Stimulated activated CD8-positive, alpha-beta memory T cell treated with anti-CD3 and anti-CD28 coated beads, Interleukin-7, amount 100 ng/mL, for 1 hour (primary cell): ENCODE data around the gene KIF26A.

ENCODE experiments used
- DNase-seq, 2 donors: peaks; one replicate each; pipeline ENCODE4 v3.0.0-alpha.2; 2020; ENCODE audit warnings: low read depth in 2 of 2

The KIF26A gene

DNA sequence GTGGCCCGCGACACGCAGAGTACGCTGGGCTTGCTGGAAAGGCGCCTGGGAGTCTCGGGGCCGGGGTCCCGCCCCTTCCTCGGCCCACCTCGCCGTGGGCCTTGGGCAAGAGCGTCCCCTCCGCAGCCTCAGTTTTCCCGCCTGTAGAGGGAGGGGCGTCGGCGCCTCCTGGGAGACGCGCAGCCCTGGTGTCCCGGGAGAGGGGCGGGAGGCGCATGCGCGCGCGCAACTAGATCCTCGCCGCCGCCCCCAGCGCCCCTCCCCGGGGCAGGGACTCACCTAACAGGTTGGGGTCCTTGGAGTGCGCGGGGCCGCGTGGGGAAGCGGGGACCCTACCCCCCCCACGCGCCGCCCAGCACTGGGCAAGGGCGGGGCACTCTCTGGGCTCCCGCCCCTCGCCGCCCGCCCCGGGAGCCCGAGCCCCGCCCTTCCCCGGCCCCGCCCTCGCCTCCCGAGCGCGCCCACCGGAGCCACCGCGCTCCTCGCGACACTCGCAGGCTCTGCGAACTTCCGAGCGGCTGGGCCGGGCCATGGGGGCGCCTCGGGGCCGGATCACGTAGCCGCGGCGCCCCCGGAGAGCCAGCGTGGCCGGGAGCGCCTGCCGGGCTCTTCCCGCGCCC, at the start of gene KIF26A:
TSS of gene KIF26A (plus strand) at position 490 of the 620 bp plus-strand sequence. CDS start 136 bp downstream, outside the sequence.
- no peak for DNase-seq

DNA sequence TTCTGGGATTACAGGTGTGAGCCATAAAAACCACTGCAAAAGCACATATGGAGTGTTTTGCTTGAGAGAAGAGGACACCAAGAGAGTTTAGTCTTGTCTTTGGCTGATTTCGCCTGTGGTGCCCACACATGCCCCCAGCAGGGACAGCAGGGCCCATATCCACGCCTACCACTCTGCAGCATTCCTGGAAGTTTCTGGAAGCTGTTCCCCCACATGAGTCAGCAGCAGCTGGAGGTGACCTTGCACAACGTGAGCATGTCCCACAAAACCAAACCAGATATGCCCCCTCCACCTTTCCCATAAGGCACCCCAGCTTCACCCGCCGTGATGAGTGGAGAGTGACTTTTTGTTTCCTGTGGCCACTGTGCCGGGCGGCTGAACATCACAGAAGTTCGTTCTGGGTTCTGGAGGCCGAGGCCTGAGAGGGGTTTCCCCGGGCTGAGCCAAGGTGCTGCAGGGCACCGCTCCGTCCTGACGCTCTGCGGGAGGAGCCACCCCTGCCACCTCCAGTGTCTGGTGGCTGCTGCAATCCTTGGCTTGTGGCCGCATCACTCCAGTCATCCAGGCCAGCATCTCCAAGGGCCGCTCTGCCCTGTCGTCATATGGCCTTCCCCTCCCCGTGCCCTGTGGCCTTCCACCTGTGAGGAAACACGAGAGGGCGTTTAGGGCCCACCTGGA, 48.2 kb upstream of the KIF26A start:
- DNase-seq = no peak

DNA sequence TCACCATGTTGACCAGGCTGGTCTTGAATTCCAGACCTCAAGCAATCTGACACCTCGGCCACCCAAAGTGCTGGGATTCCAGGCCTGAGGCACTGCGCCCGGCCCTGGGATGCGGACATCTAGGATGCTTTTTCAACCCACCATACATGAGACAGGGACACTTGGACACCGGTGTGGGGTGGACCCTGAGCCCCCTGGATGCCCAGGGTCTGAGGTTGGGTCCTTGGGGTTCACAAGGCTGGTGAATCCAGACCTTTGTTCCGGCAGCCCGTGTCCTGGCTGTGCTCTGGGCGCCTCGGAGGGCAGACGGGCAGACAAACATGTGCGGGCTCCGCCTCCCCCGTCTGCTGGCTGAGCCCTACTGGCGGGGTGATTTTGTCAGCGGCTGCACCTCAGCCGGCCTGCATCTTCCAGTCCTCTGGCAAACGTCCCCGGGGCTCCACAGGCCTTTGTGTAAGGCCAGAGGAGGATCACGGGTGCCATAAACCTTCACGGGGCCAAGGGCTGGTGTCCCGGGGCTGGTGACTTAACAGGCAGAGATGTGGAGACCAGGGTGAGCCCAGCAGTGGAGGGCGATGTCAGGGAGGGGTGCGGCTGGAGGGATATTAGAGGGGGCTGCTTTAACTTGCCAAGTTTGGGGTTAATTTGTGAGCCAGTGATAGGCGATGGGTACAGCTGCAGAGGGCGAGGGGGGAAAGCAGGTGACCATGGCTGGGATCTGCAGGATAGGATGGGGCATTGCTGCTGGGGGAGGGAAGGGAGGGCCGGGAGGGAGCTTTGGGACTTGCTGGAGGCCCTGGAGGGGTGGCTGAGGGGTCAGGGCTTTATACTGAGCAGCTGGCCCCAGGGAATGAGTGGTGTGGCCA, 47.1 kb upstream of the KIF26A start:
- DNase-seq = no peak

DNA sequence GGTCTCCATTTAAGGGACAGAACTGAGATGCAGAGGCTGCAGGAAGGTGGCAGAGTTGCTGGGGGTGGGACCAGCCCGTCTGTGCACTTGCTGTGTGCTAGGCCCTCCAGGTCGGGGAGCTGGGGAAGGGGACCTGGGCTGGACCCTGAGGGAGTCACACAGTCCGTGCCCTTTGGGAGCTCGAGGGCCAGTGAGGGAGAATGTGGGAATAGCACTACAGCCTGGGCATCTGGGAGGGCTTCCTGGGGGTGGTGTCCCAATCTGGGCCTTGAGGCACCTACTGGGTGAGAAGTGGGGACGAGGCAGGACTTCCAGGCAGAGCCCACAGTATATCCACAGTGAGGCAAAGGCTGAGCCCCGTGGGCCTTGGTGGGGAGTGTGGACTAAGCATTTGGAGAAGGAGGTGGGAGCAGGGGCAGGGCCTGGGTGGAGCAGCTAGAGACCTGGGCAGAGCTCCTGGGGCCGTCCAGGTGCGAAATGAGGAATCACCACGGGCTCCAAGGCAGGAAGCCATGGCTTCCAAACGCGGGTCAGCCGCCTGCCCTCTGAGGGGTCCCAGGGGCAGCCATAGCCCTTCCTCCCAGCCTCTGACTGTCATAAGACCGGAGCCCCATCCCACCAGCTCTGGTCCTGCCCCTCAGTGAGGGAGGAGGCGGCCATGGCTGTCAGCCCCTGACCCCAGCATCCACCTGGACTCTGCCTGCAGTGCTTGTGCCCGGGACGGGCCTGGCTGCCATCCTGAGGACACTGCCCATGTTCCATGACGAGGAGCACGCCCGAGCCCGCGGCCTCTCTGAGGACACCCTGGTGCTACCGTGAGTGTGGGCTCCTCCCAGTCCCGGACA, 46.2 kb upstream of the KIF26A start:
- DNase-seq = no peak

DNA sequence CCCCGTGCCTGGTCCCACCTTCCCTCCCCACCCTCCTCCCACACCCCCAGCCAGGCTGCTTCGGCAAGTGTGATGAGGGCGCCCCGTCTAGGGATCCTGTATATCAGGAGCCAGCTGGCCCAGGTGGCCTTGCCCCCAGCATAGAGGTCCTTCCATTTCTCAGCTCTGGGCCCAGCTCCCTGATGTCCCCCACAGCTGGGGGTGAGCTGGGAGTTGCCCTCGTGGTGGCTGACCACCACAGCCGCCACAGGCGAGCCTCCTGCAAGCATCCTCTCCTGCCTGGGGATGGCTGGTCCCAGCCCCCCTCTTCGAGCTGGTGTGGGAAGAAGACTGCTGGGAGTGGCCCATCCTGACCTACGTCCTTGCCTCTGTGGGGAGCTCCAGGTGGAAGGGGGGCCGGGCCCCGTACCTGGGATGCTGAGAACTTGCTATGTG, 45.4 kb upstream of the KIF26A start:
- no peak for DNase-seq

DNA sequence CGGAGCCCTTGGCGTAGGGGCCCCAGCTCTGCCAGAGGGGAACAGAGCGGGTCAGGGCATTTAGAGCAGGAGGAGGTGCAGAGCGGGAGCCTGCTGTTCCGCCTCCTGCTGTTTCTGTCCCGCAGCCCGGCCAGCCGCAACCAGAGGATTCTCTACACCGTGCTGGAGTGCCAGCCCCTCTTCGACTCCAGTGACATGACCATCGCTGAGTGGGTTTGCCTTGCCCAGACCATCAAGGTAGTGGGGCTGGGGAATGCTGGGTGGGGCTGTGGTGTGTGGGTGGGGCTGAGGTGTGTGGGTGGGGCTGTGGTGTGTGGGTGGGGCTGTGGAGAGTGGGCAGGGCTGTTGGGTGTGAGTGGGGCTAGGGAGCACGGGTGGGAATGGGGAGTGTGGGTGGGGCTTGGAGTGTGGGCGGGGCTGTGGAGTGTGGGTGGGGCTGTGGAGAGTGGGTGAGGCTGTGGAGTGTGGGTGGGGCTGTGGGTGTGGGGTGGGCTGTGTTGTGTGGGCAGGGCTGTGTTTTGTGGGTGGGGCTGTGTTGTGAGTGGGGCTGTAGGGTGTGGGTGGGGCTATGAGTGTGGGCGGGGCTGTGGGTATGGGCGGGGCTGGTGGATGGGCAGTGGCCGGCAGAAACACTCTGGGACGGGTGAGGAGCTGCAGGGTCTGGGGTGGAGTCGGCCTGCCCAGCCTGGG, 44.9 kb upstream of the KIF26A start:
- DNase-seq = no peak

DNA sequence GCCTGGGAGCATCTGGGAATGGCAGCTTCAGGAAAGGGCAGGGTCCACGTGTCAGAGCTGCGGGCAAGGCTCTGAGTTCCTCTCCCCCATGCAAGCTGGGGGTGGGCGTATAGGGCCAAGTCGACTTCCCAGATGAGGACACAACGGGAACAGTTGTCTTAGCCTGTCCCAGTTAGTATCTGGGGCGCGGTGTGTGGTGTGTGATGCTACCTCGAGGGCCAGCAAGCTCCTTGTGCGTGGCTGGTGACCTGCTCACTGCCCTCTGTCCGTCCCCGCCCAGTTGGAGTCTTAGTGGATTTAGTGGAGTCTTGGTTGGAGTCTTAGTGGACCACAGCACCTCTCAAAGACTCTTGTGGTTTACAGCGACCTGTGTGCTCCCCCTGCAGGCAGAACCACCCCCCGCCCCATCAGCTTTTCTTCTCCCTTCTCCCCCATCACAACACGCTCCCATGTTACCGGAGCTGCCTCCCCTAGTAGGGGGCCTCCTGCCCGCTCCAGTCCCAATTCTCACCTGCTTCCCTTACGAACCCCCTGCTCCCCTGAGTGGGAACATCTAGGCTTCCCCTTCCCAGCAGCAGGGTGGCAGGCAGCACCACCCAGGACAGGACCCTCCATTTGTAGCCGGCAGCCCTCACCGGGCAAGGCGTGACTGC, 44.2 kb upstream of the KIF26A start:
- no peak for DNase-seq

DNA sequence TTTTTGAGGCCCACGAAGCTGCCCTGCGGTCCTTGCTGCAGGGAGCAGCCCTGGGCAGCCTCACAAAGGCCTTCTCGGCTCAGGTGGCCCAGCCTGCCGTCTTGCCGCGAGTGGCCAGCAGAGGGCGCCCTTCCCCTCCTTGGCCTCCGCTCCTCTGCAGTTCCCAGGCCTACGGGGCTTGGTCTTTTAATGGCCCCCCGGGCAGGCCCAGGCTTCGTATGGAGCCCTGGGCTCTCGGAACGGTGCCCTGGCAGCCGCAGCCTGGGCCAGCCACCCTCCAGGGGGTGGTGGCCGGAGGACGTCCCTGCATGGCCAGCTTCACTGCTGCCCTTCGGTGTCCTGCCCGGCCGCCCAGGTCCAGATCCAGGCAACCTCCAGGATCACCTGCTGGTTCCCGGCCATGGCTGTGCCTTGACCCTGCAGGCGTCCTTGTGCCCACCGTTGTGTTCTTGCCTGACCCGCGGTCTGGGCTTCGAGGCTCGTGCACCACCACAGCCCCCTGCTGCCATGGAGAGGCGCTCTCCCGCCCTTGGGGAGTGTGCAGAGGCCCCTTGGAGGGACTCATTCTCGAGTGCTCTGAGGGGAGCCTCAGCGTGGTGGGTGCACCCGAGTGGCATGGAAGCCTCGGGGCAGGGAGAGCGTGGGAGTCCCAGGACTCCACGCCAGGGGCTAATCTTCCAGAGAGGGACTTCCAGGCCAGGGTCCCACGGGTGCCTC, 43.5 kb upstream of the KIF26A start:
- peak; percentile 42 to 61 for DNase-seq

DNA sequence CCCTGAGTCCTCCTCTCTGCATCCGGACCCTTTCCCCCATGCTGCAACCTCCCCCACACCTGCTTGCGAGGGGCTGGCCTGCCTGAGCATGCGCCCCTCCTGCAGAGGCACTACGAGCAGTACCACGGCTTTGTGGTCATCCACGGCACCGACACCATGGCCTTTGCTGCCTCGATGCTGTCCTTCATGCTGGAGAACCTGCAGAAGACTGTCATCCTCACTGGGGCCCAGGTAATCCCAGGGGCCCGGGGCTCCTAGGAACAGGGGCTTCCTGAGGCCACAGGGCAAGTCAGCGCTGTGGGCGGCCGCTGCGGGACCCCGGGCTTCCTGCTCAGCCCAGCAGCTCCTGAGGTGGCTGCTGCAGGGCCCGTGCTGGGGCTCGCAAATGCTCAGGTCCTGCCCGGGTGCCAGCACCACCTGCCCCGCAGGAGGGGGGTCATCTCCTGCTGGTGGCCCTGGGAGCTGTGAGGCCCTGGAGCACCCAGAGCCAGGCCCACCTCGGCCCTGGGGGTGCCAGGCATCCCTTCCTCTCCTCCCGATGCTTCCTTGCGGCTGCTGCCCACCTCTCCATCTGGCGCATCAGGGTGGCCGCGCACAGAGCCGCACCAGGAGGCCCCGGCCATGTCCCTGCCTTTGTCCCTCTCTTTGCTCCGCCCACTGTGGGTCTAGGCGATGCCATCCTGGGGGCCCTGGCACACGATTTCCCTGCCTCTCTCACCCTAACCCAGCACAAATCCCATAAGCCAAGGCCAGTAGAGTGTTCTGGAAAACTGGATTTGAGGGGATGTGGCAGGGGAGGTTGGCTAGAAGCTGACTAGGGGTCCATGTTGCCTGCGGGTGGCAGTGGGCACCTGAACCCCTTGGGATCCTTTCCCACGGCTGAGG, 42.7 kb upstream of the KIF26A start:
- DNase-seq = no peak

DNA sequence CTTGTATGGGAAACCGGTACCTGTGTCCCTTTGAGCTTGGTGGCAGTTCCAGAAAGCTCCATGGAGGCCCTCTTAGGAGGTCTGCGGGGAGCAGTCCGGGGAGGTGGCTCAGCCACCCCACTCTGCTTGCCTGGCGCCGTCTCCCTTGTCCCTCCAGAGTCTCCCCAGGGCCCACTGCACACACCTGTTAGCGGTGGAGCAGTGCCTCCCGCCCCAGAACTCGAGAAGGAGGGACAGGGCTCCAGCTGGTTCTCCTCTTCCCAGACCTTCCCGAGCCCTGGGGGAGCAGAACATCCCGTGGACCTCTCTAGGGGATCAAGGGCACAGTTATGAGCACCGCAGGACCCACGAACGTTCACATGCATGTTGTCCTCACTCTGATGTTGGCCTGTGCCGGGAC, 42.1 kb upstream of the KIF26A start:
- no peak for DNase-seq

DNA sequence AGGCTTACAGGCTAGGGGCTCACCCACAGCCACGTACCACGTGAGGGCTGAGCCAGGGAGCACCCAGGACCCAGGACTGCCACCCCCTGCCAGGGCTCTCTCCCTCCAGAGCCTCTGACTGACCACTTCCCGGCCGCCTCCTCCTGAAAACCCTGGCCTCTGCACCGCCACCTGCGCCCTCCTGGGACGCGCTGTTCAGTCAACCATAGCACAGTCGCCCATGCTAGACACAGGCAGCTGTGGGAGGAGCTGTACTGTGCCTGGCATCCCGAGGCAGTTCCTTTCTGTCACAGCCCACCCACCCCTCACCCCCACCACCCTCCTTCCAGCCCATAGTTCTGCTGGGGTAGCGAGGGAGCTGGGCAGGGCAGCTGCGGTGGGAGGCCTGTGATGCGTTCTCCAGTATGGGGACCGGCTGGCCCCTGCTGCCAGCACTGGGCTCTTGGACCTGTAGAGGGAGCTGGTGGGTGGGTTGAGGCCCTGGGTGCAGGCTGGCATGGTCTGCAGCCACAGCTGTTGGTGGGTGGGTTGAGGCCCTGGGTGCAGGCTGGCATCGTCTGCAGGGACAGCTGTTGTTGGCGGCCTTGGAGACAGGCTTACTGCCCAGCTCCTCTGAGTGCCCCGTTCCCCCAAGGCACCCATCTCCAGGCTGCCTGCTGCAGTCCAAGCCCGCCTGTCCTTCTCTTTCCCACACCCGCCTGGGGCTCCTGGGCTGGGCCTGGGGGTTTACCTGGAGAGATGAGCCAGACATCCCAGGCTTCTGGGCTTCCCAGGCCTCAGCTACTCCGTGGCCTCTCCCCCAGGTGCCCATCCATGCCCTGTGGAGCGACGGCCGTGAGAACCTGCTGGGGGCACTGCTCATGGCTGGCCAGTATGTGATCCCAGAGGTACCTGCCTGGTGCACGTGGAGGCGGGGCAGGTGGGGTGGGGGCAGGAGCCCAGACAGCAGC, 41.4 kb upstream of the KIF26A start:
- no peak for DNase-seq

DNA sequence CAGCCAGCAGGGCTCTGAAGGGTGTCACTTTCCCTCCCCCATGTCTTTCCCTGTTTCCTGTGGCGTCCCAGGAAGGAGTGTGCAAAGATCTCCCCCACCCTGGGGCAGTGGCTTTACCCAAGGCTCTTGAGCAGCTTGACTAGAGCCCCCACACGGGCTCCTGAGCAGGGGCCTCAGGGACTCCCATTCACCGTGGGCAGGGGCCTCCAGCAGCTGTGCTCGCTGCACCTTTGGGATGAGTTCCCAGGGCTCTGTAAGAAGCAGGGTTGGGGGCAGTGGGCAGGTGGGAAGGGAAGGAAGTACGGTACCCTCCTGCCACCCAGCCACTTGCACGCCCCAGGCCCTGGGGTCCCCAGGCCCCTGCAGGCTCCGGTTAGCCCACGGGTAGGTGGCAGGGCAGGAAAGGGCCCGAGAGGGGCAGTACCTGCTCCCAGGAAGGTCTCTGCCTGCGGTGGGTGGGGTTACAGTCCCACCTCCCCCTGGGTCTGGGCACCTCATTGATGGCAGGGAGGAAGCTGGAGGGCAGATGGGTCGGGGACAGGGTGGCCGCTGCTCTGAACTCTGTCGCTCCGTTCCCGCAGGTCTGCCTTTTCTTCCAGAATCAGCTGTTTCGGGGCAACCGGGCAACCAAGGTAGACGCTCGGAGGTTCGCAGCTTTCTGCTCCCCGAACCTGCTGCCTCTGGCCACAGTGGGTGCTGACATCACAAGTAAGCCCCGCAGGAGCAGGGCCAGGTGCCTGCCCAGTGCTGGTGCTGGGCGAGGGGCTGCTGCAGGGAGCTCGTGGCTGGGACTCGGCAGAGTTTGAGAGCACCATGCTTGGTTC, 39.9 kb upstream of the KIF26A start:
- DNase-seq = no peak

DNA sequence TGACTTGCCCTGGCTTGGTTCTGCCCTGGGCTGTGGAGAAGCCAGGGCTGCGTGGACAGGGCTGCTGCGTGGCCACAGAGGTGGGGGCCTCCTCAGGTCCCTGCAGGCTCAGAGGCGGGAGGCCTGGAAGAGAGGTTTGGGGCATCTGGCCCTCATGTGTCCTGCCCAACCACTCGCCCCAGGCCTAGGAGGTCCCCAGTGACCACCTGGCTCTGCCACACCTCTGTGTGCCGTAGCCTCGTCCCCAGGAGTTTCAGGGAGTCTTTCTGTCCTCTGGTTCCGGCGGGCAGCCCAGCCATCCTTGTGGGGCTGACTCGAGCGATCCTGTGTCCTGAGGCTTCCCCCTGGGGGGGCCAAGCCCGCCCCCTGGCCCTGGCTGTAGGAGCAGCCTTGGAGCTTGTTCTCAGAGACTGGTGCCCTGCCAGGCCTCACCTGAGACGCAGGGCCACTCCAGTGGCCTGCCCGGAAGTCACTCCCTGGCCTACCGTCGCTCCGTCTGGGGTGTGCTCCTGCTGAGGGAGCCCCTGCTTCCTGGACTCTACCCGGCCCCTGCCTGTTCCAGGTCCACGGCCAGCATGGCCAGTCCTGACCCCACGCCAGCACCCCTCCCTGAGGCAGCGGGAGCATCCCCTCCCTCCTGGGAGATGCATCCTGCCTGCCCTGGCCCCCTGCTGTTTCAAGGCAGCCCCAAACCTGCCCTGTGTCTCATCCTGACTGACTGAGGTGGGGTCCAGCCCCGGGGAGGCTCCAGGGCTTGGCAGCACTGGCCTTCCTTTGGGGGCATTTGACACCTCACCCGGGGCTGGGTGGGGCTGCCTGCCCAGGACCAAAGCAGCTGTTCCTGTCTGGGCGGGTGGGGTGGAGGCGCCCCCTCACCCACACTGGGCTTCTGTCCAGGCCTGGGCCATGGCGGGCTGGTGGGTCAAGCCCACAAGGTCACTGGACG, 39.0 kb upstream of the KIF26A start:
- DNase-seq = no peak

DNA sequence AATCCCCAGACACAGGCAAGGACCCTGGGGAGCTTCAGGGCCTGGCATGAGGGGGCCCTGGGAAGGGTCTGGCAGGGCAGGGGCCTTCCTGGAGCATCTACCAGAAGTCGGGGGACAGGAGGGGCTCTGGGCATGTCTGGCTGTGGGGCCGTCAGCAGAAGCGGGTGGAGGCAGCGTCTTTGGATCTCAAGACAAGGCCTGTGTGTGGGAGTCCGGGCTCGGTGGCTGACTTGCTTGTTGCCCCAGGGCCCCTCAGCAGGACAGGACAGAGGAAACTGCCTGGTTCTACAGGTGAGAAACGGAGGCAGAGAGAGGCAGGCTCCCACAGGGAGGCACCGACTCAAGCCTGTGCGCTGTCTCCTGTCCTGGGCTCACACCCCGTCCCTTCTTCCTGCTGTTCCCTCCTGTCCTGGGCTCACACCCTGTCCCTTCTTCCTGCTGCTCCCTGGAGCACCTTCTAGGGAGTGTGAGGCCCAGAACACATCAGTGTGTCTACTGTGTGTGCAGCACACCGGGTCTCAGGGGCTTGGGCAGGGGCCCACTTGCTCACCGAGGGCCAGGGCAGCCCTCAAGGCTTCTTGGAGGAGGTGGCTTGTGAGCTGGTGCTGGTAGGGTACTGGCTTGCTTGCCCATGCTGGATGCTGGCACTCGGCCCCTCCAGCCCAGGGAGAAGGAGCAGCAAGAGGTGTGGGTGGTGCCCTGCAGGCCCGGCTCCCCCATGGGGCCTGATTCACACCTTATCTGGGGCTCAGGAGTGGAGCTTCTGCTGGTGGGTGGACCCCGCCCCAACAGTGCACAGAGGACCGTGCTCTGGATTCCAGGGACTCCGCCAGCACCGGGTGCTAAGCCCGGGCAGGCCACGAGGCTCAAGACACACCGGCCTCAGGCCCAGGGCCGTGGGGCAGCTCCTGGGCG, 38.0 kb upstream of the KIF26A start:
- no peak for DNase-seq
